ENCODE results near the gene FGD3.
A peak's percentile ranks its signal among the peaks of the same experiment; 100 is the strongest.
"Not testable (repeated sequence)": the region's sequence is repeated elsewhere in the genome, so short reads cannot be mapped to it uniquely, and the experiment has no call there.

The FGD3 gene, protein sequence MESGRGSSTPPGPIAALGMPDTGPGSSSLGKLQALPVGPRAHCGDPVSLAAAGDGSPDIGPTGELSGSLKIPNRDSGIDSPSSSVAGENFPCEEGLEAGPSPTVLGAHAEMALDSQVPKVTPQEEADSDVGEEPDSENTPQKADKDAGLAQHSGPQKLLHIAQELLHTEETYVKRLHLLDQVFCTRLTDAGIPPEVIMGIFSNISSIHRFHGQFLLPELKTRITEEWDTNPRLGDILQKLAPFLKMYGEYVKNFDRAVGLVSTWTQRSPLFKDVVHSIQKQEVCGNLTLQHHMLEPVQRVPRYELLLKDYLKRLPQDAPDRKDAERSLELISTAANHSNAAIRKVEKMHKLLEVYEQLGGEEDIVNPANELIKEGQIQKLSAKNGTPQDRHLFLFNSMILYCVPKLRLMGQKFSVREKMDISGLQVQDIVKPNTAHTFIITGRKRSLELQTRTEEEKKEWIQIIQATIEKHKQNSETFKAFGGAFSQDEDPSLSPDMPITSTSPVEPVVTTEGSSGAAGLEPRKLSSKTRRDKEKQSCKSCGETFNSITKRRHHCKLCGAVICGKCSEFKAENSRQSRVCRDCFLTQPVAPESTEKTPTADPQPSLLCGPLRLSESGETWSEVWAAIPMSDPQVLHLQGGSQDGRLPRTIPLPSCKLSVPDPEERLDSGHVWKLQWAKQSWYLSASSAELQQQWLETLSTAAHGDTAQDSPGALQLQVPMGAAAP

DNA sequence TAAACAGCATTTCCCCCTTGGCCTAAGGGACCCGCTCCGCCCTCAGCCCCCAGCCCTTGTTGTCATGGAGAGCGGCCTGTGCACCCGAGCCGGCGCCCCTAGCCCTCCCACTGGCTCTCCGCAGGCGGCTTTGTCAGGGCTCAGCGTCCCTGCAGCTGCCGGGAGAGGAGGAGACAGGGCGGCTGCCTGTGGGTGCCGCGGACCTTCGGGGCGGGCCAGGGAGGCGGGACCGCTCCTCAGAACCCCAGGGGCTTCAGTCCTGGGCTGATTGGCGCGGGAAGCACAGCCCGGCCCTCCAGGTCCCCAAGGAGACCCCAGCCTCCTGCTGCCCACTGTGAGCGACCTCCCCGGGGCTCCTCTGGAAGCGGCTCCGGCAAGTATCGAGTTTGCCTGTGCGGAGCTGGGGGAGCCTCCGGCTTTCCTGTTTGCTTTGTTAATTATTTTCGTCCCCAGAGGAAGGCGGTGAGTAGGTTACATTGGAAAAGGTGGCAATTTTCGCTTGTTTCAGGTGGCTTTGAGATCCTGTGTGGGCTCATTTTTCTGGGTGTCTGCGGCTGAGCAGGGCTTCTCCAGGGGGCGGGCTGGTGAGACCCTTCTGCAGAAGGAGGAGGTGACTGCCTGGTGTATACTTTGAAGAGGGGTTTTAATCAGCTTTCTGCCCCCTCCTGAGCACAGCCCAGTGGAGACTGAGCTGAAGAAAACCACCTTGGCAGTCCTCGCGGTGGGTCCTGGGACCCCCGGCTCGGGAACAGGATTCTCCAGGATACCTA is at the start of gene FGD3:
TSS of gene FGD3 (plus strand) at position 256 of the 770 bp plus-strand sequence. CDS start 28,734 bp downstream, outside the sequence.
- DNase-seq, result peak; percentile 18
- in situ Hi-C loops (cut with MboI; ENCODE audit: low pct_unique_long_range_greater_than_20kb, low sequenced_read_pairs), result no loop called here

DNA sequence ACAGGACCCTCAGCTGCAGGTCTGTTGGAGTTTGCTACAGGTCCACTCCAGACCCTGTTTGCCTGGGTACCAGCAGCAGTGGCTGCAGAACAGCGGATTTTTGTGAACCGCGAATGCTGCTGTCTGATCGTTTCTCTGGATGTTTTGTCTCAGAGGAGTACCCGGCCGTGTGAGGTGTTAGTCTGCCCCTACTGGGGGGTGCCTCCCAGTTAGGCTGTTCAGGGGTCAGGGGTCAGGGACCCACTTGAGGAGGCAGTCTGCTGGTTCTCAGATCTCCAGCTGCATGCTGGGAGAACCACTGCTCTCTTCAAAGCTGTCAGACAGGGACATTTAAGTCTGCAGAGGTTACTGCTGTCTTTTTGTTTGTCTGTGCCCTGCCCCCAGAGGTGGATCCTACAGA is 42.2 kb upstream of the FGD3 start:
- in situ Hi-C loops (cut with MboI; ENCODE audit: low pct_unique_long_range_greater_than_20kb, low sequenced_read_pairs); DNase-seq: not testable (repeated sequence)

DNA sequence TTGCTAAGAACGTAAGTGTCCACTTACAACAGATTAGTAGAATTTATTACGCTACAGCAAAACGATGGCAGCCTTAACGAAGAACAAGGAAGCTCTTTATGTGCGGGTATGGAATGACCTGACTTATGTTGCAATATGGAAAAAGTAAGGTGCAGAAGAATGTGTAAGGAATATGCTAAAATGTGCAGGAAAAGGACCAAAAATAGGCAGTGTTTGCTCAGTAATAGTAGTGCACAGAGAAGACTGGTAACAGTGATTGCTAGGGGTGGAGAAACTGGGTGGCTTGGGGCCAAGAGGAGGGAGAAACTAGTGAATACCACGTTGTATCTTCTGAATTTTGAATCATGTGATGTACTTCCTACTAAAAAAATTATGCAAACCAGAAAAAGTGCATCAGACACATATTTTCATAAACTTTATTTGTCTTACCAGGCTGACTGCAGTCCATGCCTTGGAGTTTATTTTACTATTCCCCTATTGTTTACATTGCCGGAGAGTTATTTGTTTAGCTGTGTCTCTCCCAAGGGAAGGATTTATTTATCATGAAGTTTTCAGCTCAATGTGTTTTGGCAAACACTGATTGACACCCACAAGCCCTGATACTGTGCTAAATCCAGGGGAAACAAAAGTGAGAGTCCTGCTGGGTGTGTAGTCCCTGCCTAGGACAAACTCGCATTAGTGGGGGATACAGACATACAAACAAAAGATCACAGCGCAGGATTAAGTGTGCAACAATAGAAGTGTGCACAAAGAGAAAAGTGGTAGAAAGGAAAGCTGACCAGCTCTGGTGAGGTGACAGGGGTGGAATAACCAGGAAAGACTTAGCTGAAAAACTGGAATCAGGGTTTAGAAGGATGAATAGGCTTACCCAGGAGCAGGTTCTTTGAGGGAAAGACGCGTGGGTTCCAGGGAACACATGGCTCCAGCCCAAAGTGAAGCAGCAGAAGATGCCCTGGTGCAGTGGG is 35.5 kb upstream of the FGD3 start:
- no peak for DNase-seq
- in situ Hi-C loops (cut with MboI; ENCODE audit: low pct_unique_long_range_greater_than_20kb, low sequenced_read_pairs), result no loop called here

DNA sequence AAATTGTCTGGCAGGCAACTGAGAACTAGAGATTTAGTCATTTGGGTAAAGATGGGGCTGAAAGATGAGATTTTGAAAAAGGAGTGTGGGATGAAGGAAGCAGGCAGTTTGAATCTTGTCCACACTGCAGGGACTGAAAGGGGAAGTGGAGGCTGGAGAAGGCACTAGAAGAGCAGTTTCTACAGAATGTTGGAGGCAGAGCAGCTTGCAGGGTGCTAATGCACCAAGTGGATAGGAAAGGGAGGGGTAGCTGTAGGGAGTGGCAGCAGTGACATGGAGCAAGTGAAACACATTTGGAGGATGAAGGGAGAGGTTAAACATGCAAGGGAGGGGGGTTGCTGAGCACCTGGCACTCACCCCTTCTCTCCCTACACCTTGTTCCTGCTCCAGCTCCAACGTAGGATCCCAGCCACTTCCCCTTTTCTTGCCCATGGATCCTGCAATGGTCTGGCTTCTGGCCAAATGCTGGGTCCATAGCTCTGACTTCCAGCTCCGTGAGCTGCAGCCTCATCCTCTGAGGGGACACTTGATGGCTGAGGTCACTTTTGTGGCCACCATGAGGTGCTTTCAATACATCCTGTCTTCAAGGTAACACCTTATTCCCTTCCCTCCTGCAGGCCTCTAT is 30.0 kb upstream of the FGD3 start:
- DNase-seq, result peak; percentile 76
- in situ Hi-C loops (cut with MboI; ENCODE audit: low pct_unique_long_range_greater_than_20kb, low sequenced_read_pairs), result no loop called here

DNA sequence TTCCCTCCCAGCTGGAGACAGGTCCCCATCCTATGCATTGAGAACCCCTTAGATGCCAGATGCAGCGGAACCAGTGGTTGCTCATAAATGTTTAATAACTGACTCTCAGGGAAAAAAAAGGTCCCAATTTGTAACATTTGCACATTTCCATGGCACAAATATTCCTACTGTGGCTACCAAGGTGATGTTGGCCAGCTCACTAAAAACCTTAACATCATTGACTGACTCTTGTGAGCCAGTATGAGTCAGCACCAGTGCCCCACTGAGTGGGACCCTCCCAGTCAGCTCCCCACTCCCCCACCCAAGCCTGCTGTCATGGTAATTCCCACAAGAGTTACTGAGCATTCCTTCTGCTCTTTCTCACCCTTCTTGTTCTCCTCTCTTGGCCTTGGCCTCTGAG is 26.9 kb upstream of the FGD3 start:
- no peak for DNase-seq
- in situ Hi-C loops (cut with MboI; ENCODE audit: low pct_unique_long_range_greater_than_20kb, low sequenced_read_pairs), result no loop called here

DNA sequence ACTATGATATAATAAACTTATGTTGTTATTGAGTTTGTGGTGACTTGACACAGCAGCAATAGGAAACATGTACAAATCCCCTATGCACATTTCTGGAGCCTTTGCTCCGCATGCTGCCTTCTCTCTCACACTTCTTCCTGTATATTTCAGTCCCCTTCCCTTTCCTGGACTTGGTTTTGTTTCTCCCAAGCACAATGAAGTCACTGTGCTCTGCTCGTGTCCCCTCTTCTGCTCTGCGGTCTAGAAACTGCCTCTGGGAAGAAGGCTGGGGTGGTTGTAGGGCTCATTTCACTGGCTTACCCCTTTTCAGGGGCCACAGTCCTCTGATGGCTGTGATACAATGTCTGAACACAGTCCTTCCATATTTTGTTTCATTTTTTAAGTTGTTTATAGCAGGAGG is 15.7 kb upstream of the FGD3 start:
- DNase-seq, result no peak

DNA sequence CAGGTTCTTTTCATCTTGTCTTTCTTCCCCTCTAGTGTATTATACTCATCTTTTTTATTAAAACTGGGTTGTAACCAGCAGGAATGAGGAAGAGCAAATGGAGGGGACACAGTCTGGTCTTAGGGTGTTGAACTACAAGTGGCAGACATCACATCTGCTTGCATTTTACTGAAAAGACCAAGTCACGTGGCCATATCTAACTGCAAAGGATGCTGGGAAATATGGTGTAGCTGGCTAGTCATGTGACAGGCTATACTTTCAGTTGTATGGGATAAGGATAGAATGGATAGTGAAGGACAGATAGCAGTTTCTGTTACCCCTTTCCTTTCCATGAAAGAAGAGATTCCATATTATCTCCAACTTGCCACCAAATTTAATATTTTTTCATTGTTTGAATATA is 13.0 kb upstream of the FGD3 start:
- no peak for DNase-seq
- in situ Hi-C loops (cut with MboI; ENCODE audit: low pct_unique_long_range_greater_than_20kb, low sequenced_read_pairs), result no loop called here

More for the DNA sequence above, 15.7 kb upstream of the FGD3 start:
- in situ Hi-C loops (cut with MboI; ENCODE audit: low pct_unique_long_range_greater_than_20kb, low sequenced_read_pairs), result no loop called here

DNA sequence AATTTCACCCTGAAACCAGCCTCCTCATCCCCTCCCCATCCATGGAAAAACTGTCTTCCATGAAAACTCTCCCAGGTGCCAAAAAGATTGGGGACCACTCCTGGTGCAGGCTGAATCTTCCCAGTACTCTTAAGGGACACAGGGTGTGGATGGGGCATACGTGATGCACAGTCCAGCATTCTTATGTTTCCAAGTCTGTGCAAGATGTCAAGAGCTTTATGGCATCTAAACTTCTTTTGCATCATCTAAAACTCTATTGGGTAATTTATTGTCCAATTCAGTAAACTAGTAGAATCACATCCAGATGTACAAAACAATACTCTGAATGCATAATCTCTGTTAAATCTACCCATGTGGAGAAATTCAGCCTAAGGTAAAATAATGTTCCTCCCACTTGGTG is 9.3 kb upstream of the FGD3 start:
- DNase-seq, result no peak
- in situ Hi-C loops (cut with MboI; ENCODE audit: low pct_unique_long_range_greater_than_20kb, low sequenced_read_pairs), result no loop called here

DNA sequence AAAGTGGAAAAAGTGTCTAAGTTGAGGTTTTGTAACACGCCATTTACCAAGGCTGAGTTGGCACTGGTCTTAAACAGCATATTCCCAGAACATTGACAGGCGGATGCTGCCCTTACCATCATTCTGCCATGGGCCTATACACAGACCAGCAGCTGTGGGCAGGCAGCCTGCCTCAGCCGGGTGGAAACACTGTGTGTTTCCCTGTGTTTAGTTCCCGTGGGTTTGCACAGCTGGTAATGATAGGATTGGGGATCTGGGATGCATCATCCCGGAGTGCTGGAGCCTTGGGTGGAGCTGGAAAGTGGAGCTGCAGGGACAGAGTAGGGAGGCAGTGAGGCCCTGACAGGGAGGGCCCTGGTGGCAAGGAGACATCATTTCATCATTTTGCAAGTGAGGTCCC is 5.5 kb upstream of the FGD3 start:
- in situ Hi-C loops (cut with MboI; ENCODE audit: low pct_unique_long_range_greater_than_20kb, low sequenced_read_pairs), result no loop called here
- no peak for DNase-seq

DNA sequence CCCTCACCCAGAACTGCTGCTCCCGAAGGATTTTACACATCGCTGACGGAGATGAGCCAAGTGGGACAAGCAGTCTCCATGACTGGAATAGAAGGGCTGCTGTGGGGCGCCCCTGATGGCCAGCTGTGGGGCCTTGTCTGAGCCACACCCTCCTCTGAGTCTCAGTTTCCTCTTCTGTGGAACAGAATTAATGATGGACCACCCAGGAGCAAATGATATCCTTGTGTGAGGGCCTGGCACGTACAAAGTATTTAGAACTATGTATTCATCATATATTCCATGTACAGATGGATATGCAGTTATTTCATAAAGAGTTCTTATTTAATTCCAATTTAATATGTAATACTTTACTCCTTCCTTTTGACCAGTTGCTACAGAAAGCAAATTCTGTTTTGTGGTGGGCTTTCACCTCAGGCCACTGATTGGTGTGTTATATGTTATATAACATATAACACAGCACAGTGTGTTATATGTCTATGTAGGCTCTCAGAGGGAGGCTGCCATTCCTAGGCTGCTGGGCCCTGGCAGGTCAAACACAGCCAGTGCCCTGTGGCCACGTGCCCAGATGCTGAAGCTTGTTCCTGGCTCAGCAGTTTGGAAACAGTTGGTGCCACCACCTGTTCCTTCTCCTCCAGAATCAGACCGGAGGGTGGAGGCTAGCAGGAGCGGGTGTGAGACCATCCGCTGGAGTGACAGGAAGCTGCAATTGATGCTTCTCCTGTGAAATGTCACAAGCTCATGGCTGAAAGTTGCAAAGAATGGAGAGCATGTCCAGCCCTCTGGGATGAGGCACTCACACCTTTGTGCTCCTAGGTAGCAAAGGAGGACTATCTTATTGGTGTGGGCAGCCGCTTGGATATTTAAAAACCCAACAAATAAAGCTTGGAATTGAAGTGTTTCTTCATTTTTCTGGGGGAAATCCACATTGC is 4.4 kb upstream of the FGD3 start:
- in situ Hi-C loops (cut with MboI; ENCODE audit: low pct_unique_long_range_greater_than_20kb, low sequenced_read_pairs), result no loop called here
- DNase-seq, result no peak

DNA sequence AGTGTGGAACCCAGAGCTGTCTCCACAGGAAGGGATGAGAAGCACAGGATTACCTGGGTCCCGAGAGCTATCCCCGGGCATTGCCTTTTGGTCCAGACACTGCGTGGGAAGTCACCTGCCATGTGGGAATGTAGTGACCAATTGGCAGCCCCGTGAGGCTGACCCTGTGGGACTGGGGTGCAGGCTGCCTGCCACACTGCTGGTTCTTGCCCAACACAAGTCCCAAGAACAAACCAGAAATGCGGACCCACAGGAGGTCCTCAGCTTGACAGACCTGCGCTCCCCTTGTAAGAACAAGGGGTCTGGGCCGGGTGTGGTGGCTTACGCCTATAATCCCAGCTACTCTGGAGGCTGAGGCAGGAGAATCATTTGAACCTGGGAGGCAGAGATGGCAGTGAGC is 2.4 kb upstream of the FGD3 start:
- DNase-seq, result no peak
- in situ Hi-C loops (cut with MboI; ENCODE audit: low pct_unique_long_range_greater_than_20kb, low sequenced_read_pairs), result no loop called here

DNA sequence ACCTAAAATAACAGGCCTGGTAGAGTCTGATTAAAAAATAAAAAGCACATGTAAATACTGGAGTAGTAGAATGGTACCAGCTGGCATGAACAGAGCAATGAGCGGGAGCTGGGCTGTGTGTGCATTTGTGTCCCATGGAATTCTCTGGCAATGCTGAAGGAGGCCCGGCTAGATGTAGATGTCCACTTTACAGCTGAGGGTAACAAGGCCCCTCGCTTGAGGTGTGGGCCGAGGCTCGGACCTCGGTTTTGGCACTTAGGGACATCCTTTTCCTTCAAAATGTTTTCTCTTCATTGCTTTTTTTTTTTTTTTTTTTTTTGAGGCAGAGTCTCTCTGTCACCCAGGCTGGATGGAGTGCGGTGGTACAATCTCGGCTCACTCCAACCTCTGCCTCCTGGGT is 1.5 kb upstream of the FGD3 start:
- DNase-seq, result no peak
- in situ Hi-C loops (cut with MboI; ENCODE audit: low pct_unique_long_range_greater_than_20kb, low sequenced_read_pairs), result no loop called here

DNA sequence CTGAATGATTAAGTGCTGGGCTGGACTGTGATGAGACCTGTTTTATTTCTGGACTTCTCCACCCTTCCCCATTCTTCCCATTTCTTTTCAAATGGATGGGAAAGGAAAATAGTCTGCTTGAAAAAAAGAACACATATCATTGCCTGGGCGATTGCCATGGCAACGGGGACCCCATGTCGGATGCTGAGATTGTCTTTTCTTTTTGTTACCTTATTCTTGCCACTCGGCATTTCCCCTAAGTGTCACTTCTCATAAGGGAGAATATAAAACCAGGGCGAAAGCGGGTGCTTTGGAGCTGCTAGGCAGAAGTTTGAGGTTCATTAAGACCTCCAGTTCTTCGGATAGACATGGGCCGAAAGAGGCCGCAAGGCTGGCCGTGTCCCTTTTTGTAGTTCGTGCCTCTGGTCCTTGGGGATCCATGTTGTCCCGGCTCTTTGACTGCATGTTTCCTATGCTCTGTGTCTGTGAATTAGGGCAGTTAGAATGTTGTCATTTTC is 763 bp downstream of the FGD3 start:
- in situ Hi-C loops (cut with MboI; ENCODE audit: low pct_unique_long_range_greater_than_20kb, low sequenced_read_pairs), result no loop called here
- no peak for DNase-seq

DNA sequence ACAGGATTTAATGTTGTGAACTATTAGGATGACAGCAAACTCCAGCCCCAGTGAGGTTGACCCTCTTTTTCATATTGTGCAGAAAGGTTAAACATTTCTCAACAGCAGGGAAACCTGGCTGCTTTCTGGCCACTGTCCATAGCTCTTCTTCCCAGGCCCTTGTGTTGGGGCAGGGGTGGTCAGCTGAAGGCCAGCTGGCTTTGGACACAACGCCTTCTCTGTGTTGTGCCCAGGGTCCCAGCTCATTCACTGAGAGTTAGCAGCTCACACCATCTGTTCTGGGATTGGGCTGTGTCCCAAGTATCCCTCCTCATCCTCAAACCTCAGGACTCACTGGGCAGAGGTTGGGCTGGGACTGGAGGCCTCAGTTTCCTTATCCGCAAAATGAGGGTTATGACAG is 1.3 kb downstream of the FGD3 start:
- no peak for DNase-seq
- in situ Hi-C loops (cut with MboI; ENCODE audit: low pct_unique_long_range_greater_than_20kb, low sequenced_read_pairs), result no loop called here

DNA sequence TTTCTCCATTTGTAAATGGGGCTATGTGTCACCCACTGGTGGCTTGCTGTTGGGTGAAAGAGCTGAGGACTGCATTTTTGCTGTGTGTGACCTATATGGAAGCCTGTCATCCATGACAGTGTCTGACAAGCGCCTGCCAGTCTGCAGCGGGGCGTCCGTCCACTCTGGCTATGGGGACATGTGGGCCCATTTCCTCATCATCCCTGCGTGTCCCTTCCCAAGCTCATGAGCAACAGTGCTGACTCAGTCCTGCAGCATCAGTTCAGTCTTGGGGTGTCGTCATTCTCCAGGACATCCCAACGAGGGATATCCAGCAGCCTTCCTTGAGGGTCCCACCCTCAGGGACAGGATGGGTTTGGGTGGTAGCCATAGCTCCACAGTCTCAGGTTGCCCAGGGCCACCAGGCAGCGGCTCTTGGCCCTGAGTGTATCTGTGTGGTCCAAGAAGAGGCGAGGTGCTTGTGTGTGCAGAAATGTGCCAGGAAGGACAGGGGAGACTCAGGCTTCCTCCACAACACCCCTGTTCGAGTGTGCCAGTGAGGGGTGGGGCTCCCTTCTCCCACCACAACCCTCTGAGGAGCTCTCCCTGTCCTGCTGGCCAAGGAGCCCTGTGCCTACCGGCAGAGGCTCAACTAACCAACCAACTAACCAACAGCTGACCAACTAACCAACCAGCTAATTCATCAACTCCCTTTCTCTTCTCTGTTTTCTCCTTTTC is 2.1 kb downstream of the FGD3 start:
- in situ Hi-C loops (cut with MboI; ENCODE audit: low pct_unique_long_range_greater_than_20kb, low sequenced_read_pairs), result no loop called here
- DNase-seq, result no peak

DNA sequence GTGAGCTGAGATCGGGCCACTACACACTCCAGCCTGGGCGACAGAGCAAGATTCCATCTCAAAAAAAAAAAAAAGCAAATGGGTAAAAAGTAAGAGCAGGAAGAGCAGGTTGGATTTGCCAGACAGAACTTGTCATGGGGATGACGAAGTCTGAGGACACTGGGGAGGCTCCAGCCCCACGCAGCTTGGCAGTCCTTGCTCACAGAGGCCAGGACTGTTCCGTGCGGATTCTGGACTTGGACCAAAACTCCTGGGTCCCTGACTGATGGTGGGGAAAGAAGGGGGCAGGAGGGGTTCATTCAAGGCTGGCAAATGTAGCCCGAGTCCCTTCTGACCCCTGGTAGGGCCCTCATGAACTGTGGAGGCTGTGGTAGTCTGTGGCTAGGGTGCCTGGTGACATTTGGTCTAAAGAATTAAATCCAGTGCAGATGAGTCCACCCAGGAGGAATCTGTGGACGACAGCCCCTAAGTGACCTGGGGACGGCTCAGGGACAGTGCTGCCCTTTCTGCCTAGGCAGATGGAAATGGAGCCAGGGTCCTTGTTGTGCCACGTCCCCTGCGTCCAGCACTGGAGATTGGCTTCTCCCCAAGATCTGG is 3.1 kb downstream of the FGD3 start:
- no peak for DNase-seq
- in situ Hi-C loops (cut with MboI; ENCODE audit: low pct_unique_long_range_greater_than_20kb, low sequenced_read_pairs), result no loop called here

All from KBM-7 (cell line).